Sigmoid colon (tissue), 7 donors: Measurements from ENCODE around the gene MSH3. TPM values are rescaled to one million over a fixed set of nuclear protein-coding genes. Genes with fewer than 3 reads are reported as not detected.

Source experiments
- DNase-seq: peaks from one replicate; pipeline ENCODE4 v3.0.0-alpha.2; 2019
- H3K27ac ChIP-seq, 4 donors: fragments of 200-600 bp; sonication (generic); one replicate each; pipeline ENCODE4 v1.5.1; 2016 to 2019; ENCODE audit warnings: mild to moderate bottlenecking in 1 of 4
- H3K27me3 ChIP-seq, 3 donors: fragments of 200-600 bp; sonication (generic); one replicate each; pipeline ENCODE4 v1.5.1; 2019; ENCODE audit warnings: mild to moderate bottlenecking in 1 of 3
- H3K36me3 ChIP-seq, 4 donors: fragments of 200-600 bp; sonication (generic); one replicate each; pipeline ENCODE4 v1.5.1; 2016 to 2019
- H3K4me1 ChIP-seq, 4 donors: fragments of 200-600 bp; sonication (generic); one replicate each; pipeline ENCODE4 v1.5.1; 2017 to 2019
- H3K4me3 ChIP-seq, 4 donors: fragments of 200-600 bp; sonication (generic); one replicate each; pipeline ENCODE4 v1.5.1; 2017 to 2019; ENCODE audit warnings: mild to moderate bottlenecking in 2 of 4, moderate library complexity in 1 of 4
- H3K9me3 ChIP-seq, 4 donors: fragments of 200-600 bp in 3 of 4; sonication (generic) in 3 of 4; one replicate each; pipeline versions ENCODE4 v1.5.1 to v1.6.1; 2013 to 2019
- EP300 ChIP-seq, 4 donors: sonication (generic); formaldehyde crosslinking; IDR thresholded peaks; one replicate each; pipeline ENCODE4 v1.6.1; 2017; ENCODE audit warnings: antibody characterized with exemption in 4 of 4
- POLR2A ChIP-seq, 2 donors: fragments of 450-650 bp; IDR thresholded peaks; one replicate each; pipeline ENCODE4 v1.6.1; 2016; ENCODE audit warnings: antibody characterized with exemption in 2 of 2, mild to moderate bottlenecking in 2 of 2, moderate library complexity in 2 of 2
- POLR2AphosphoS5 ChIP-seq, 4 donors: sonication (generic); formaldehyde crosslinking; IDR thresholded peaks; one replicate each; pipeline ENCODE4 v1.6.1; 2017; ENCODE audit warnings: antibody characterized with exemption in 4 of 4
- WGBS, 2 donors: extraction: QIAGEN DNeasy Blood & Tissue Kit; methylation state at CpG; one replicate each; pipeline ENCODE4 v1.1.7; 2013; 5-methylcytosine and 5-hydroxymethylcytosine counted together
- intact Hi-C: fragments of 100-400 bp; cut with DNase I; formaldehyde crosslinking; loops from one replicate; pipeline ENCODE4 v1.15.1; 2023
- polyA plus RNA-seq, 3 donors: library from polyadenylated mRNA; stranded (reverse); fragments of 200-250 nt; gene quantifications; one replicate each; pipeline ENCODE4 v1.2.3, GENCODE V29; 2013
- total RNA-seq, 4 donors: library from RNA; depleted of rRNA; stranded (reverse); fragments of >200 nt; gene quantifications; one replicate each; pipeline ENCODE4 v1.1.0, GENCODE V29; 2016
- TF ChIP-seq, protein P1 (sequence below), 4 experiments: fragments of 450-650 bp in 3 of 4; fragments of 200-600 bp in 1 of 4; IDR thresholded peaks; one replicate each; pipeline ENCODE4 v1.5.1; 2016 to 2019; ENCODE audit warnings: antibody characterized with exemption in 4 of 4, mild to moderate bottlenecking in 3 of 4, moderate library complexity in 2 of 4
- donor health status: healthy with polysubstance abuse.
- donor health status: Bipolar disorder and iron deficiency.
- donor health status: healthy.

Gene MSH3
- total and polyA plus RNA-seq, 7 donors, result 3.6 to 15.3 (median 11.8) TPM

DNA sequence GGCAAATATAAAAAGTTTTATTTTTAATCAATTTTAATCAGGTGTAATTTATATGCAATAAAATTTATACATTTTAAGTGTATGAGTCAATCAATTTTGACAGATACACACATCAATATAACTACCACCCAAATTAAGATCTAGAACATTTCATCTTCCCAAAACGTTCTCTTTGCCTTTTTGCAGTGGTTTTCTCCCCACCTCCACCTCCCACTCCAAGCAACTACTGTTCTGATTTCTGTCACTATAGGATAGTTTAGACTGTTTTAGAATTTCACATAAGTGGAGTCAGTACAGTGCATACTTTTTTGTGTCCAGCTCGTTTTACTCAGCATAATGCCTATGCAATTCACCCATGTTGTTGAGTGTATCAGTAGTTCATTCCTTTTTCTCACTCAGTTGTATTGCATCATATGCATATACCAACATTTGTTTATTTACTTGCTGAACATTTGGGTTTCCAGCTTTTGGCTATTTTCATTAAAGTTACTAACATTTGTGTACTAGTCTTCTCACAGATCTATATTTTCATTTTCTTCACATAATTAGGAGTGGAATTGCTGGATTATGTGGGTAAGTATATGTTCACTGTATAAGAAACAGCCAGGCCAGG is 52.5 kb downstream of the MSH3 start:
- H3K27ac ChIP-seq, result no peak overlapping the region
- H3K4me3 ChIP-seq, result no peak overlapping the region
- no peaks in the 10 kb centered on the region for H3K27me3 ChIP-seq
- H3K9me3 ChIP-seq, result no peaks in the 10 kb centered on the region
- peaks cover 0 to 15% (median 0%) of the 10 kb centered on the region in 4 donors for H3K36me3 ChIP-seq
- TF ChIP-seq POLR2A (IDR thresholded peaks at IDR 0.05) (no peak), POLR2AphosphoS5 (IDR thresholded peaks at IDR 0.05) (no peak), EP300 (IDR thresholded peaks at IDR 0.05) (no peak)
- TF ChIP-seq, protein P1, sequence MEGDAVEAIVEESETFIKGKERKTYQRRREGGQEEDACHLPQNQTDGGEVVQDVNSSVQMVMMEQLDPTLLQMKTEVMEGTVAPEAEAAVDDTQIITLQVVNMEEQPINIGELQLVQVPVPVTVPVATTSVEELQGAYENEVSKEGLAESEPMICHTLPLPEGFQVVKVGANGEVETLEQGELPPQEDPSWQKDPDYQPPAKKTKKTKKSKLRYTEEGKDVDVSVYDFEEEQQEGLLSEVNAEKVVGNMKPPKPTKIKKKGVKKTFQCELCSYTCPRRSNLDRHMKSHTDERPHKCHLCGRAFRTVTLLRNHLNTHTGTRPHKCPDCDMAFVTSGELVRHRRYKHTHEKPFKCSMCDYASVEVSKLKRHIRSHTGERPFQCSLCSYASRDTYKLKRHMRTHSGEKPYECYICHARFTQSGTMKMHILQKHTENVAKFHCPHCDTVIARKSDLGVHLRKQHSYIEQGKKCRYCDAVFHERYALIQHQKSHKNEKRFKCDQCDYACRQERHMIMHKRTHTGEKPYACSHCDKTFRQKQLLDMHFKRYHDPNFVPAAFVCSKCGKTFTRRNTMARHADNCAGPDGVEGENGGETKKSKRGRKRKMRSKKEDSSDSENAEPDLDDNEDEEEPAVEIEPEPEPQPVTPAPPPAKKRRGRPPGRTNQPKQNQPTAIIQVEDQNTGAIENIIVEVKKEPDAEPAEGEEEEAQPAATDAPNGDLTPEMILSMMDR (IDR thresholded peaks at IDR 0.05), result no peak
- no peak for DNase-seq
- no peaks in the 10 kb centered on the region for H3K4me1 ChIP-seq
- intact Hi-C loops, result no loop called here
- WGBS, 2 donors, result 82 to 86% methylated on average over 2 of the region's 2 CpGs

DNA sequence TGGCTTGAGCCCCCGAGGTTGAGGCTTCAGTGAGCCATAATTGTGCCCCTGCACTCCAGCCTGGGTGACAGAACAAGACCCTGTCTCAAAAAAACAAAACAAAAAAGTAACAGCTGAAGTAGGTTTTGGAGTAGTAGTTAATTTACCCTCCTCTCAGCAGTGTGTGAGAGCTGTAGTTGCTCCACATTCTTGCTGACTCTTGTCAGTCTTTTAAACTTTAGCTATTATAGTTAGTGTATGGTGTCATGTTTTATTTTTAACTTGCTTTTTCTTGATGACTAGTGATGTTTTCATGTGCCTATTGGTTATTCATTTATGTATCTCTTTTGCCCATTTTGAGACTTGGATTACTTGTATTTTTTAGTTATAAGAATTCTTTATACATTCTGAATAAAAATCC is 53.2 kb downstream of the MSH3 start:
- Histone ChIP-seq H3K27me3 (no peaks in the 10 kb centered on the region), H3K9me3 (no peaks in the 10 kb centered on the region), H3K4me1 (no peaks in the 10 kb centered on the region), H3K36me3 (peaks cover 0 to 15% (median 0%) of the 10 kb centered on the region in 4 donors), H3K27ac (no peak overlapping the region), H3K4me3 (no peak overlapping the region)
- DNase-seq, result no peak
- no peak for TF ChIP-seq POLR2A (IDR thresholded peaks at IDR 0.05)
- TF ChIP-seq, protein P1 (IDR thresholded peaks at IDR 0.05), result no peak
- TF ChIP-seq EP300 (IDR thresholded peaks at IDR 0.05), result no peak
- TF ChIP-seq POLR2AphosphoS5 (IDR thresholded peaks at IDR 0.05), result no peak
- WGBS, 2 donors, result 77 to 81% methylated on average over 1 of the region's 1 CpG
- intact Hi-C loops, result no loop called here

DNA sequence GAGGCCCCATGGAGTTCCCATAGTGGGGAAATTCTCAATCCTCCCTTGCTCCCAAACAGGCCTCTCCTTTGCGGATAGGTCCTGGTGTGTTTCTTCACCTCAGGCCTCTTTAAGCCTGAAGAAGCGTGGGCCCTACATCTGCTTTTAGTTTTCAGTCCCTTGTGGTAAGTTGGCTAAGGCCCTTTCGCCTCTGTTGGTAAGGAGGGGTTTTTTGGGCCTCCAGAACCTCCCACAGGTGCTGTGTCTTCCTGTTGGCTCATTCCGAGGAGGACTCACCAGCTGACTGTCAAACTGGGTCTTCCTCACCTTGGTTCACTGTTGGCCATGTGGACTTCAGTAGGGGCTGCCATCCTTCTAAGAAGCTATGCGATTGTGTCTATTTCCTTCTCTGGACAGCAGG is 56.8 kb downstream of the MSH3 start:
- 94 to 95% methylated on average over 5 of the region's 5 CpGs for WGBS, 2 donors
- no peaks in the 10 kb centered on the region for H3K9me3 ChIP-seq
- H3K27me3 ChIP-seq, result no peaks in the 10 kb centered on the region
- intact Hi-C loops, result no loop called here
- no peak for TF ChIP-seq POLR2A (IDR thresholded peaks at IDR 0.05)
- TF ChIP-seq POLR2AphosphoS5 (IDR thresholded peaks at IDR 0.05), result no peak
- no peak for TF ChIP-seq EP300 (IDR thresholded peaks at IDR 0.05)
- TF ChIP-seq, protein P1 (IDR thresholded peaks at IDR 0.05), result no peak
- no peak overlapping the region for H3K4me3 ChIP-seq
- no peaks in the 10 kb centered on the region for H3K4me1 ChIP-seq
- DNase-seq, result no peak
- peaks cover 0 to 15% (median 0%) of the 10 kb centered on the region in 4 donors for H3K36me3 ChIP-seq
- H3K27ac ChIP-seq, result no peak overlapping the region

DNA sequence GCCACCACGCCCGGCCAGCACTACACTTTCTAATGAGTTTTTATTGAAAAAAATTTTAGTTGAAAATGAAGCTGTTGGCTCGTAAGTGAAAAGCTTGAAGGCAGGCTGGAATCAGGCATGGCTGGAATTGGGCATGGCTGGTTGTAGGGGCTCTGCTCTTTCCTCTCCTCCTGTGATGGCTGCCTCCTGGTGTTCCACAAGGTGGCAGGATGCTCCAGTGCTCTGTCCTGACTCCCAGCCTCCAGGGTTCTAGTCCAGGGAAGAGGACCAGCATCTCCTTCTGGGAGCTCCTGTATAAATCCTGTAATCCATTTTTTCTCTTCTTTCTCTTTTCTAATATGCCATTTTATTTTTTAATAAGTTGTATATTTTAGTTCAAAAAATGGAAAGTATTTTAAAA is 57.5 kb downstream of the MSH3 start:
- Histone ChIP-seq H3K36me3 (peaks cover 0 to 15% (median 0%) of the 10 kb centered on the region in 4 donors), H3K4me3 (no peak overlapping the region), H3K9me3 (no peaks in the 10 kb centered on the region), H3K27me3 (no peaks in the 10 kb centered on the region), H3K27ac (no peak overlapping the region), H3K4me1 (no peaks in the 10 kb centered on the region)
- 90 to 95% methylated on average over 3 of the region's 3 CpGs for WGBS, 2 donors
- intact Hi-C loops, result no loop called here
- TF ChIP-seq POLR2A (IDR thresholded peaks at IDR 0.05) (no peak), POLR2AphosphoS5 (IDR thresholded peaks at IDR 0.05) (no peak), EP300 (IDR thresholded peaks at IDR 0.05) (no peak)
- TF ChIP-seq, protein P1 (IDR thresholded peaks at IDR 0.05), result peak in 1 of 4 experiments; percentile 16
- no peak for DNase-seq

DNA sequence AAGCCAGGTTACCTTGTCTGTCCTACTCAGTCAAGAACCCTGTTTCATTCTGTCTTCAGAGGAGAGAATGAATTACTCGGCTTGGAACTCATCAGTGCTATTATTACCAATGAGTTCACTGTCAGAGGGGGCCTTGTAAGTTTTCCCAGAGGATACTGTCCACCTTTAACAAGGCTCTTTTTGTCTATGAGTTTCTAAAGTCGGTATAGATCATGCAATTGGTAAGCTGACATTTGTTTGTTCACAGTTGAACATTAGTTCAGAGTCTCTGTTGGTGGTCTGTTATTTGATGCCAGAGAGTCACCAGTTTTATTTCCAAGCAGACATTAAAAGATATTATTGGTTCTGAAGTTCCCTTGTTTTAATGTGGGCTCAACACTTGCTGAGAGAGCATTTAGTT is 58.5 kb downstream of the MSH3 start:
- intact Hi-C loops, result no loop called here
- peaks cover 0 to 15% (median 0%) of the 10 kb centered on the region in 4 donors for H3K36me3 ChIP-seq
- no peaks in the 10 kb centered on the region for H3K4me1 ChIP-seq
- H3K9me3 ChIP-seq, result no peaks in the 10 kb centered on the region
- no peak overlapping the region for H3K4me3 ChIP-seq
- DNase-seq, result no peak
- H3K27ac ChIP-seq, result no peak overlapping the region
- WGBS, 2 donors, result 77 to 78% methylated on average over 2 of the region's 2 CpGs
- no peak for TF ChIP-seq EP300 (IDR thresholded peaks at IDR 0.05)
- no peaks in the 10 kb centered on the region for H3K27me3 ChIP-seq
